Measurements from ENCODE around the gene SELENON.

SELENON gene

GRCh38 chr1:25863486-25864262, 63.7 kb downstream of the SELENON start:
- Histone ChIP-seq H3K27me3 (ENCODE audit: control insufficient read depth, insufficient read depth, low read length, poor library complexity, severe bottlenecking) (no peaks in the 10 kb centered on the region), H3K36me3 (ENCODE audit: control insufficient read depth, insufficient read depth, low read length) (no peaks in the 10 kb centered on the region), H3K4me1 (ENCODE audit: control insufficient read depth, insufficient read depth, low read length) (peaks cover 3% of the 10 kb centered on the region), H3K4me3 (ENCODE audit: insufficient read depth, low read depth, low read length) (no peak overlapping the region), H3K27ac (ENCODE audit: insufficient read depth, low read depth, low read length, poor library complexity, severe bottlenecking) (no peak overlapping the region), H3K9me3 (ENCODE audit: control insufficient read depth, low read length) (no peaks in the 10 kb centered on the region)
- WGBS, 2 experiments, result 93 to 94% methylated on average over 25 of the region's 25 CpGs

DNA sequence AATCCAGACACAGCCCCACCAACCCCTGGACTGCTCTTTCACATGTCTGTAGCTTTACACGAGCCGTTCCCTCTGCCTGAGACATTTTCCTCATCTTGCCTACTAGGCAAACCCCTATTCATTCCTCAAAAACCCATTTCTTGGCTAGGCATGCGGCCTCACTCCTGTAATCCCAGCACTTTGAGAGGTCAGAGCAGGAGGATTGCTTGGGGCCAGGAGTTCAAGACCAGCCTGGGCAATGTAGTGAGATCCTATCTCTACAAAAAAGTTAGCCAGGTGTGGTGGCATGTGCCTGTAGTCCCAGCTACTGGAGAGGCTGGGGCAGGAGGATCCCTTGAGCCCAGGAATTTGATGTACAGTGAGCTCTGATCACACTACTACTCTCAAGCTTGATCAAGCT, 64.4 kb downstream of the SELENON start:
- Histone ChIP-seq H3K9me3 (ENCODE audit: control insufficient read depth, low read length) (no peaks in the 10 kb centered on the region), H3K27ac (ENCODE audit: insufficient read depth, low read depth, low read length, poor library complexity, severe bottlenecking) (no peak overlapping the region), H3K27me3 (ENCODE audit: control insufficient read depth, insufficient read depth, low read length, poor library complexity, severe bottlenecking) (no peaks in the 10 kb centered on the region), H3K36me3 (ENCODE audit: control insufficient read depth, insufficient read depth, low read length) (no peaks in the 10 kb centered on the region), H3K4me3 (ENCODE audit: insufficient read depth, low read depth, low read length) (no peak overlapping the region), H3K4me1 (ENCODE audit: control insufficient read depth, insufficient read depth, low read length) (peaks cover 4% of the 10 kb centered on the region)
- 86 to 93% methylated on average over 3 of the region's 3 CpGs for WGBS, 2 experiments

DNA sequence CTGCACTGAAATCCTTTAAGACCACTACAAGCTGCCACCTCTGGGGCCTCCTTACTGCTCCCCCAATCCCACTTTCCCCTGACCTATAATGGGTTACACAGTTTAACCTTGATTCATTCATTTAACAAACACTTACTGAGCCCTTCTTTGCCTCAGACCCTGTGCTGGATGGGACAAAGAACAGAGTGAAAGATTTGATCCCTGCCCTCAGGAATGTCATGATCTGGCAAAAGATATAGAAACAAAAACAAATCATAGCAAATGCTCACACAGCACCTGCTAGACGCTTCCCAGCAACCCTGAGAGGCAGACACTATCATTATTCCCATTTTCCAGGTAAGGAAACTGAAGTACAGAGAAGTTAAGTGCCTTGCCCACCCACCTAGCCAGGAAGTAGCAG, 66.3 kb downstream of the SELENON start:
- WGBS, 2 experiments, result 88 to 95% methylated on average over 1 of the region's 1 CpG

DNA sequence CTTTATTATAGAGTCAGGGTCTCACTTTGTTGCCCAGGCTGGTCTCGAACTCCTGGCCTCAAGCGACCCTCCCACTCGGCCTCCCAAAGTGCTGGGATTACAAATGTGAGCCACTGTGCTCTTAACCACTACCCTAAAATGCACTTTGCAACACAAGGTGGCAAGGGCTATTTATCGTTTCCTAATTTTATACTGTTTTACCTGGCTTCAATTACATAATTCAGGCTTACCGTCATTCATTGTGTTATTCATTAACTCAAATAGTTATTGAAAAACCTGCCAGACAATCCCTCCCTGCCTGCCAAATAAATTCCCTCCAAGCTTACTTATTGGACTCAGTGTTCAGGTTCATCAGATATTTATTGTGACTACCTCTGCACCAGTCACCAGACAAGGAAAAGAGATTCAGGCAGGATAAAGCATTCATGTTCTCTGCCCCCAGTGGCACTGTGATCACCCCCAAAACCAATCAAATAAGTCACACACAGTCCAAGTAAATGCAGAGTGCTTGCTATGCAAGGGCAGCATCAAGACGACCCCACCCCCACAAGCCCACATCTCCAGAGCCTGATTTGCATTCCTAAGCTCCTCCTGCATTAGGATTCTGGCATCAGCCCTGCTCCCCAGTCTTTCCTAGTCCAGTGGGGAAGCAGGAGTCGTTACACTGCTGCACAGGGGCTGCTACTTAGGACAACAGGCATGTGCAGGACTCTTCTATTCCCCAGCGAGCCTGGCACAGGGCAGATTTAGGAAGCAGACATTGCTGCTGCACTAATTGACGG, 67.4 kb downstream of the SELENON start:
- H3K27me3 ChIP-seq (ENCODE audit: control insufficient read depth, insufficient read depth, low read length, poor library complexity, severe bottlenecking), result no peaks in the 10 kb centered on the region
- H3K36me3 ChIP-seq (ENCODE audit: control insufficient read depth, insufficient read depth, low read length), result no peaks in the 10 kb centered on the region
- WGBS, 2 experiments, result 73 to 77% methylated on average over 9 of the region's 9 CpGs
- no peak overlapping the region for H3K4me3 ChIP-seq (ENCODE audit: insufficient read depth, low read depth, low read length)
- H3K27ac ChIP-seq (ENCODE audit: insufficient read depth, low read depth, low read length, poor library complexity, severe bottlenecking), result no peak overlapping the region
- peaks cover 8% of the 10 kb centered on the region for H3K4me1 ChIP-seq (ENCODE audit: control insufficient read depth, insufficient read depth, low read length)
- no peaks in the 10 kb centered on the region for H3K9me3 ChIP-seq (ENCODE audit: control insufficient read depth, low read length)

More for the DNA sequence above, 66.3 kb downstream of the SELENON start:
- Histone ChIP-seq H3K36me3 (ENCODE audit: control insufficient read depth, insufficient read depth, low read length) (no peaks in the 10 kb centered on the region), H3K27ac (ENCODE audit: insufficient read depth, low read depth, low read length, poor library complexity, severe bottlenecking) (no peak overlapping the region), H3K9me3 (ENCODE audit: control insufficient read depth, low read length) (no peaks in the 10 kb centered on the region), H3K27me3 (ENCODE audit: control insufficient read depth, insufficient read depth, low read length, poor library complexity, severe bottlenecking) (no peaks in the 10 kb centered on the region), H3K4me3 (ENCODE audit: insufficient read depth, low read depth, low read length) (no peak overlapping the region), H3K4me1 (ENCODE audit: control insufficient read depth, insufficient read depth, low read length) (peaks cover 10% of the 10 kb centered on the region)
